ENCODE data around the gene GON4L. TPM values are rescaled to one million over a fixed set of nuclear protein-coding genes. Genes with fewer than 3 reads are reported as not detected.
"Not testable (repeated sequence)": the region's sequence is repeated elsewhere in the genome, so short reads cannot be mapped to it uniquely, and the experiment has no call there.

The GON4L gene
- total RNA-seq, 1 donor from 2014 or later: 49.5 TPM

- Histone ChIP-seq H3K4me3 (no peak overlapping the region), H3K27me3 (no peaks in the 10 kb centered on the region), H3K27ac (no peak overlapping the region), H3K4me1 (no peaks in the 10 kb centered on the region), H3K9me3 (no peaks in the 10 kb centered on the region), H3K36me3 (no peaks in the 10 kb centered on the region)
- no peak for TF ChIP-seq CTCF (IDR thresholded peaks at IDR 0.05)
- intact Hi-C loops (cut with DNase I): no loop called here
- DNase-seq: no peak
- no peak for ATAC-seq
These were observed 153.8 kb downstream of the GON4L start for GRCh38 chr1:155703216-155703615.

- H3K4me3 ChIP-seq; H3K27ac ChIP-seq; H3K4me1 ChIP-seq; H3K36me3 ChIP-seq; H3K27me3 ChIP-seq; intact Hi-C loops (cut with DNase I); DNase-seq; H3K9me3 ChIP-seq: not testable (repeated sequence)
- peak; percentile 45 for ATAC-seq
These were observed 155.3 kb downstream of the GON4L start for GRCh38 chr1:155701675-155702074.

Other genes with a start within 250 kb of the GON4L start
- 25.4 TPM for gene MSTO1, start 247.0 kb downstream of the GON4L start, total RNA-seq
- 69.0 TPM for gene YY1AP1, start 168.4 kb downstream of the GON4L start, total RNA-seq
- 79.6 TPM for gene DAP3, start 168.1 kb downstream of the GON4L start, total RNA-seq
- 8.9 TPM for gene SYT11, start 2.4 kb upstream of the GON4L start, total RNA-seq
- gene RIT1, start 54.1 kb upstream of the GON4L start, total RNA-seq: 49.9 TPM
- 40.1 TPM for gene KHDC4, start 77.2 kb upstream of the GON4L start, total RNA-seq
- not detected for gene RXFP4, start 84.4 kb upstream of the GON4L start, total RNA-seq
- gene ARHGEF2, start 121.3 kb upstream of the GON4L start, total RNA-seq: 220 TPM
- gene SSR2, start 163.7 kb upstream of the GON4L start, total RNA-seq: 231 TPM
- gene UBQLN4, start 196.6 kb upstream of the GON4L start, total RNA-seq: 37.0 TPM
- 49.7 TPM for gene LAMTOR2, start 197.6 kb upstream of the GON4L start, total RNA-seq
- 62.0 TPM for gene RAB25, start 203.9 kb upstream of the GON4L start, total RNA-seq
- 0.52 TPM for gene MEX3A, start 225.3 kb upstream of the GON4L start, total RNA-seq